ENCODE results near the gene CX3CL1.

The CX3CL1 gene

GRCh38 chr16:57405097-57405496, 32.8 kb downstream of the CX3CL1 start:
- no peak for DNase-seq (ENCODE audit: low read depth, low spot score)

DNA sequence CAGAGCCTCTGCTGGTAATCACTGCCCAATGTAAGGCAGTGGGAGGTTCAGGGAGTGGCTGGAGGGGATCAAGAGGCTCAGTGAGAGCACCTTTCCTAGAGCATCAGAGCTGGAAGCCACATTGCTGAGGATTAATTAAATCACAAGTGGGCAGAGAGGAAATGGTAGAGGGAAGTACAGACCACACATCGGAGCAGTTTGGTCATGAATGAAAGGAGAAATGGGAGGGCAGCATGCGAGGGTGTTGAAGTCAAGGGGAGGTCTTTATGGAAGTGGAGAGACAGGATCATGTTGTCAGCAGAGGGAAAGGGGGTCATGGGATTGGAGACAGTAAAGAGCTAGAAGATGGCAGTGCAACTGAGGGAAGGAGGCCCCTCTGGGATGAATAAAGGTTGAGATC, 34.6 kb downstream of the CX3CL1 start:
- DNase-seq (ENCODE audit: low read depth, low spot score): no peak

GRCh38 chr16:57407521-57408353, 35.4 kb downstream of the CX3CL1 start:
- no peak for DNase-seq (ENCODE audit: low read depth, low spot score)

GRCh38 chr16:57409065-57409464, 36.8 kb downstream of the CX3CL1 start:
- DNase-seq (ENCODE audit: low read depth, low spot score): no peak

DNA sequence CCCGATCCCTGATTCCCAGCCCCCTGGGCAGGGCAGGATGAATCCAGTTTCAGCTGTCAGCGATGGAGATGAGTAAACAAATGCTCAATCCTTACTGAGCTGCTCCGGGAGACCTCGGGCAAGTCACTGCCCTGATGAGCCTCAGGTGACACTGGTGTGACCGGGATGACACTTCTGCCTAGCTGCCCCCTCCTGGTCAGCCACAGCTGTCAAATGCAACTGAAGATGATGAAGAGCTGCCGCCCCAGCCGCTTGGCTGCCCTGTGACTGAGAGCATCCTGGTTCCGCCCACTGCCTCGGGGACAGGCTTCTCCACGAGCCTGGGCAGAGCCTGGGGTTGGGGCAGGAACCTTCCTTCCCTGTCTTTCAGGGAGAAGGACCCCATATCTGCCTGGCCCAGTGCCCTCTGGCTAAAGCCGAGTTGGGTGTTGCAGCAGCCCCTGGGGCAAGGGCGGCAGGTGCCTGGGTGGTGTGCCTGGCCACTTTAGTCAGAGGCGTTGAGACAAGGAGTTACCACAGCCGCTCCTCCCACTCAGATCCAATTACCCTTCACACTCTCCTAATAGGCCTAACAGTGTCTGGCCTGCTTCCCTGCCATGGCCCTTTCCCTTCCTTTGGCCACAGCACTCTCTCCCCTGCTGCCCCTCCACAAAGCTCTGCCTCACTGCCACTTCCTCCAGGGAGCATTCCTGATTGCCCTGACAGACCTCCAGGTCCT, 37.7 kb downstream of the CX3CL1 start:
- no peak for DNase-seq (ENCODE audit: low read depth, low spot score)

DNA sequence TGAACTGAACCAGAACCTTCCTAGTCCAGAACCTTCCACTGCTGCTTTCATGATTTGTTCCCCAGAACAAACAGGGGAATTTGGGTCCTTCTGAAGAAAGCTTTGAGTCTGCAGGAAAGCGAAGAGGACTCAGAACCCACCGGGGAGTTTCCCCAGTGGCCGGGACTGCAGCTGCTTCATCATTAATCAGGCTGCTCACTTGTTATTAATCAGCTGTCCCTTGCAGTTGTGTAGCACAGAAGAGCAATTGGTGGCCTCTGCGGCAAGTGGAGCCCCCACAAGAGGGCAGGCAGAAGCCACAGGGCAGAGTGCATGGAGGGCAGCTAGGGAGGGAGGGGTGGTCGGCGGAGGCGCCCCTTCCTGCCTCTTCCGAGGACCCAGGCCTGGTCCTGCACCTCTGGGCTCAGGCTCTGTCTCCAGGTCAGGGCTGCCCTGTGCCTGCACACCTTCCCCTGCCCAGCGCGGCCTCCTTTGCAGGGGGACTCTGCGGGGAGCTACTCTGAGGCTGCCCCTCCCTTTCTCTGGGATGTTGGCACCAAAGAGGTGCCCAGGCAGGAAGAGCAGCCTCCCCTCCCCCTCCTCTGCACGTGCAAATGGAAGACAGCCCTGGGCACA, 39.2 kb downstream of the CX3CL1 start:
- DNase-seq (ENCODE audit: low read depth, low spot score): no peak

- DNase-seq (ENCODE audit: low read depth, low spot score): no peak
These were observed 40.3 kb downstream of the CX3CL1 start for GRCh38 chr16:57412584-57412983.

GRCh38 chr16:57413301-57413730, 41.0 kb downstream of the CX3CL1 start:
- no peak for DNase-seq (ENCODE audit: low read depth, low spot score)

GRCh38 chr16:57413733-57414132, 41.4 kb downstream of the CX3CL1 start:
- DNase-seq (ENCODE audit: low read depth, low spot score): no peak

DNA sequence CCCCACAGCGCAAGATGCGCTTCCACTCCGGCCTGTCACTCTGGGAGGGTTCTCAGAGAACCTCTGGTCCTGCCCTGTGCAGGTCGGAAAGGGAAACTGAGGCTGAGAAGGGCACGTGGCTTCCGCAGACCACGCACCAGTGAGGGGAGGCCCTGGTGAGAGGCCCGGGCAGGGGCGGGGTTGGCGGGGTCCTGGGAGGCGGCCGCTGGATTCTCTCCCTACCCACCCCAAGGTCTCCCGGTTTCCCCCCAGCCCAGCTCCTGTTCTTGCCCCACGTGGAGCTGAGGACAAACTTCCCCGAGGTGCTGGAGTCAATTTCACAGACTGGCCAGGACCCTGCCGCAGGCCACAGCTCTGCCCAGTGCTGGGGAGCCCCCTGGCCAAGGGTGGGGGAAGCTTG, 43.8 kb downstream of the CX3CL1 start:
- DNase-seq (ENCODE audit: low read depth, low spot score): no peak

GRCh38 chr16:57419506-57419905, 47.2 kb downstream of the CX3CL1 start:
- no peak for DNase-seq (ENCODE audit: low read depth, low spot score)

DNA sequence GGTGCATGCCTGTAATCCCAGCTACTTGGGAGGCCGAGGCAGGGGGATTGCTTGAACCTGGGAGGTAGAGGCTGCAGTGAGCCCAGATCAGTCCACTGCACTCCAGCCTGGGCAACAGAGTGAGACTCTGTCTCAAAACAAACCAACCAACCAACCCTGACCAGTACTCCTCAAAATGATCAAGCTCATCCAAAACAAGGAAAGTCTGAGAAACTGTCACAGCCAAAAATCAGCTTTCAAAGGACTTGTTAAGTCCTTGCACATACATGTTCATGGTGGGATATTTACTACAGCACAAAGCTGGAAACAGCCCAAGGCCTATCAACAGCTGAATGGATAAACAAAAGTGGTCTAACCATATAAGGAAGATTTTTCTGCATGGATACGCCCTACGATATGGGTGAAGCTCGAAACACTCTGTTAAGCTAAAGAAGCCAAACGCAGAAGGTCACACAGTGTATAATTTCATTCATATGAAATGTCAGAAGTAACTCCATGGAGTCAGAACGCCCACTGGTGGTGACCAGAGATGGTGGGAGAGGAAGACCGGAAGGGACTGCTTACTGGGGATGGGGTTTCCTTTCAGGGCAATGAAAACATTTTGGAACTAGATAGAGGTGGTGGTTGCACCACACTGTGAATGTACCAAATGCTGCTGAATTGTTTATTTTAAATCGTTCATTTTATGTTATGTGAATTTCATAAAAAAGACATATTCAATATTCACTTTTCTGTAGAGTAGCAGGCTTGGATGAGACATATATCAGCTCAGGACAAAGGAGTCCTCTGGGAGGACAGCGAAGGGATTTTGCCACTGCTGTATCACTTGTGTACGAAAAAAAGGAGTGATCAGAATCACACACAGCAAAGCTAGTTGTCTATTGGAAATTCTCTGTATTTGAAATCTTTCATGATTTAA, 50.0 kb downstream of the CX3CL1 start:
- DNase-seq (ENCODE audit: low read depth, low spot score): peak; percentile 61

GRCh38 chr16:57423152-57423551, 50.9 kb downstream of the CX3CL1 start:
- DNase-seq (ENCODE audit: low read depth, low spot score): no peak

- DNase-seq (ENCODE audit: low read depth, low spot score): peak; percentile 13
These were observed 52.3 kb downstream of the CX3CL1 start for GRCh38 chr16:57424583-57424982.

GRCh38 chr16:57426356-57426755, 54.1 kb downstream of the CX3CL1 start:
- DNase-seq (ENCODE audit: low read depth, low spot score): no peak

DNA sequence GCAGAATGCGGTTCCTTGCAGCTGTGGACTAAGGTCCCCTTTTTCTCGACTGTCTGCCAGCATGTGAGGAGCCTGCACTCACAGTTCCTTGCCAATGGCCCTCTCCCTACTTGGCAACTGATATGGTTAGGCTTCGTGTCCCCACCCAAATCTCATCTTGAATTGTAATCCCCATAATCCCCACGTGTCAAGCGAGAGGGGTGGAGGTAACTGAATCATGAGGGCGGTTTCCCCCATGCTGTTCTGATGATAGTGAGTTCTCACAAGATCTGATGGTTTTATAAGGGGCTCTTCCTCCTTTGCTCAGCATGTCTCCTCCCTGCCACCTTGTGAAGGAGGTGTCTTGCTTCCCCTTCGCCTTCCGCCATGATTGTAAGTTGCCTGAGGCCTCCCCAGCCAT, 55.0 kb downstream of the CX3CL1 start:
- DNase-seq (ENCODE audit: low read depth, low spot score): no peak

DNA sequence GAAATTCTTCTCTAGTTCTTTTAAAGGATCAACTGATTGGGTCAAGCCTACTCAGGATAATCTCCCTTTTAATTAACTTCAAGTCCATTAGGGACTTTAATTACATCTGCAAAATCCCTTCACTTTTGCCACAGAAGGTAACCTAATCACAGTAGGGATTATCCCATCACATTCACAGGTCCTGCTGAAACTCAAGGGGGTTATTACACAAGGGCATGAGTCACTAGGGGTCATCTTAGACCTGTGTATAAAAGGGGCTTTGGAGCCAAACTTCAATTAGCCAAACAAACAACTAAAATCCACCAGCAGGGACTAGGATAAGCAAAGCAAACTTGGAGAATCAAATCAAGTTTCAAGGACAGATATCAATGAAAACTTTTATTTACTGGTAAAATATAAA, 55.5 kb downstream of the CX3CL1 start:
- DNase-seq (ENCODE audit: low read depth, low spot score): no peak

DNA sequence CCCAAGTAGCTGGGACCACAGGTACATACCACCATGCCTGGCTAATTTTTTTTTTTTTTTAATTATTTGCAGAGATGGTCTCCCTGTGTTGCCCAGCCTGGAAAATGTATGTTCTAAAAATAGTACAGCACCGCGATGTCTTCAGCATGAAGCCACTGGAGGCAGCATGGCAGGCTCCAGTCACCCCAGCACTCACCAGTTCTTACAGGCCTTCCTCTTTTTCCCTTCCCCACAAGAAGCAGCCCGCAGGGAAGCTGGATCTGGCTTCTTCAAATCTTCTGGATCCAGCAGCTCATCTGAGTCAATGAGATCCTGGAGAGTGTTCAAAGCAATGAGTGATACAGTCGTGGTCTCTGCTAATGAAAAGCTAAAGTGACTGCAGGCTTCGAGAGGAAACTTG, 58.7 kb downstream of the CX3CL1 start:
- no peak for DNase-seq (ENCODE audit: low read depth, low spot score)

GRCh38 chr16:57432505-57432904, 60.2 kb downstream of the CX3CL1 start:
- no peak for DNase-seq (ENCODE audit: low read depth, low spot score)

DNA sequence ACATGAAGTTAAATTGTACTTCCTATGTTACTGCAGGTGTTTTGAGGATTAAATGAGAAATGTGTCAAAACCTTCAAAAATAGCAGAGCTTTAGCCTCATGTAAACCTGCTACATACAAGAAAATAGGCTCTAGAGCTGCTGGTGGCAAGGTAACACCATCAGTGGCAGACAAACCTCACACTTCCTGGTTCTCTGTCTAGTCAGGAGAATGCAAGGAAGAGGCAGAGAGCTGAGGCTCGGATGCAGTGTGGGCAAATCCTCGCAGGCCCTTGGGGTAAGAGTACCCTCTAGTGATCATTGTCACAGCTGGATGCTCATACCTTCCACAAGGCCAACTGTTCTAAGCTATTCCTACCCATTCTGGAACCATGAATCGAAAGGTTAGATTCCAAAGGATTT, 60.7 kb downstream of the CX3CL1 start:
- no peak for DNase-seq (ENCODE audit: low read depth, low spot score)

DNA sequence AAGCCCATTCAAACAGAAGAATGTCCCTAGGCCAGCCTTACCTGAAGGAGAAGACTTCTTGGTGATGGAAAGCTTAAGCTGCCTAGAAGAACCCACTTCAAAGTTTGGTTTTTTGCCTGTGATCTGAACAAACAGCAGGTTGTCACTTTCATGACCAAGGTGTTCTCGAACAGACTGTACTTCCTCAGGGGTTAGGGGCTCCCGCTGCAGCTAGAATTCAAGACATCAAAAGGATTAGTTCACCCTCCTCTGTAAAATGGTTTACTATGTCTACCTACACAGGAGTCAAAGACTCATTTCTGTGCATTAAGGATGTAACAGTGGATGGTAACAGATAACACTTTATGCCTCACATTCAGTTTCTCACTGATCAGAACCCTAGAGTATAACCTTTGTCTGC, 61.7 kb downstream of the CX3CL1 start:
- DNase-seq (ENCODE audit: low read depth, low spot score): no peak

Data from astrocyte of the hippocampus (primary cell).